GM23338 (cell line): ENCODE measurements around the gene ATP6V0E2. TPM values are rescaled to one million over a fixed set of nuclear protein-coding genes. Genes with fewer than 3 reads are reported as not detected.

Experiments
- ATAC-seq: fragments of 200-7000 bp; cut with Tn5 transposase; 3 replicates; pipeline ENCODE4 v1.9.1; 2020
- DNase-seq: peaks from one replicate; pipeline ENCODE4 v3.0.0-alpha.2; 2015; ENCODE audit warnings: low spot score
- H2AFZ ChIP-seq: fragments of 200-600 bp; sonication (generic); 2 replicates; pipeline ENCODE4 v1.8.0; 2016; ENCODE audit warnings: antibody characterized with exemption, mild to moderate bottlenecking, moderate library complexity
- H3F3A ChIP-seq: fragments of 200-600 bp; sonication (generic); replicated peaks from 2 replicates; pipeline ENCODE4 v1.8.0; 2017; ENCODE audit warnings: antibody characterized with exemption, mixed run types, low read depth
- H3K27ac ChIP-seq: fragments of 200-600 bp; sonication (generic); 2 replicates; pipeline ENCODE4 v1.6.1; 2016; ENCODE audit warnings: low read depth
- H3K27me3 ChIP-seq: fragments of 200-600 bp; sonication (generic); 2 replicates; pipeline ENCODE4 v1.8.0; 2016; ENCODE audit warnings: mild to moderate bottlenecking, mixed run types, moderate library complexity; ENCODE audit not compliant: insufficient read depth
- H3K36me3 ChIP-seq: fragments of 200-600 bp; sonication (generic); 2 replicates; pipeline ENCODE4 v1.8.0; 2016; ENCODE audit warnings: mild to moderate bottlenecking; ENCODE audit not compliant: insufficient read depth
- H3K4me1 ChIP-seq: fragments of 200-600 bp; sonication (generic); 2 replicates; pipeline ENCODE4 v1.8.0; 2016; ENCODE audit warnings: mild to moderate bottlenecking, moderate library complexity; ENCODE audit not compliant: insufficient read depth
- H3K4me2 ChIP-seq: fragments of 200-600 bp; sonication (generic); 2 replicates; pipeline ENCODE4 v1.7.1; 2017; ENCODE audit warnings: mixed run types
- H3K4me3 ChIP-seq: fragments of 200-600 bp; sonication (generic); 2 replicates; pipeline ENCODE4 v1.6.1; 2016; ENCODE audit warnings: mixed run types
- H3K79me2 ChIP-seq: fragments of 200-600 bp; sonication (generic); replicated peaks from 2 replicates; pipeline ENCODE4 v1.8.0; 2017; ENCODE audit warnings: mild to moderate bottlenecking; ENCODE audit not compliant: insufficient read depth
- H3K9me2 ChIP-seq: fragments of 200-600 bp; sonication (generic); 2 replicates; pipeline ENCODE4 v1.8.0; 2017; ENCODE audit not compliant: insufficient read depth
- H4K20me1 ChIP-seq: fragments of 200-600 bp; sonication (generic); replicated peaks from 2 replicates; pipeline ENCODE4 v1.8.0; 2017; ENCODE audit warnings: mild to moderate bottlenecking; ENCODE audit not compliant: insufficient read depth
- H3K27ac Mint-ChIP-seq: 2 replicates; pipeline ENCODE4 v1.8.0; 2020; ENCODE audit warnings: inconsistent platforms, mild to moderate bottlenecking, moderate library complexity, mixed read lengths
- H3K27me3 Mint-ChIP-seq: 3 replicates; pipeline ENCODE4 v1.8.0; 2022; ENCODE audit warnings: low read depth, mild to moderate bottlenecking, moderate library complexity, mixed read lengths, inconsistent platforms; ENCODE audit not compliant: insufficient read depth, poor library complexity
- H3K36me3 Mint-ChIP-seq: 3 replicates; pipeline ENCODE4 v1.8.0; 2021; ENCODE audit warnings: low read depth, mild to moderate bottlenecking, inconsistent platforms, moderate library complexity, mixed read lengths
- H3K4me1 Mint-ChIP-seq: 3 replicates; pipeline ENCODE4 v1.8.0; 2020; ENCODE audit warnings: mild to moderate bottlenecking, inconsistent platforms, mixed read lengths
- H3K4me3 Mint-ChIP-seq: 3 replicates; pipeline ENCODE4 v1.8.0; 2021; ENCODE audit warnings: moderate library complexity, mild to moderate bottlenecking, inconsistent platforms, mixed read lengths
- H3K9me3 Mint-ChIP-seq: 3 replicates; pipeline ENCODE4 v1.8.0; 2020; ENCODE audit warnings: moderate library complexity, mild to moderate bottlenecking, inconsistent platforms, mixed read lengths
- CREB1 ChIP-seq: fragments of 250-450 bp; sonication (Bioruptor Pico); IDR thresholded peaks from 2 replicates; pipeline ENCODE4 v1.5.0; 2020; ENCODE audit warnings: low read depth, mild to moderate bottlenecking, moderate library complexity
- EZH2phosphoT487 ChIP-seq: fragments of 200-600 bp; sonication (generic); IDR thresholded peaks from one replicate; pipeline ENCODE4 v1.8.1; 2018; ENCODE audit warnings: antibody characterized with exemption; ENCODE audit not compliant: unreplicated experiment
- JUNB ChIP-seq: IDR thresholded peaks from one replicate; pipeline ENCODE4 v1.6.1; 2016; ENCODE audit warnings: antibody characterized with exemption; ENCODE audit not compliant: unreplicated experiment
- STAT1 ChIP-seq: IDR thresholded peaks from one replicate; pipeline ENCODE4 v1.6.1; 2016; ENCODE audit warnings: antibody characterized with exemption; ENCODE audit not compliant: unreplicated experiment
- ZNF114 ChIP-seq: fragments of 250-450 bp; sonication (Bioruptor Pico); IDR thresholded peaks from 2 replicates; pipeline ENCODE4 v1.5.0; 2020; ENCODE audit warnings: mild to moderate bottlenecking, moderate library complexity
- ZNF331 ChIP-seq: fragments of 250-450 bp; sonication (Bioruptor Pico); IDR thresholded peaks from 2 replicates; pipeline ENCODE4 v1.5.0; 2020; ENCODE audit warnings: low read depth, mild to moderate bottlenecking, moderate library complexity
- polyA plus RNA-seq: library from polyadenylated mRNA; unstranded; fragments of >200 nt; fragmentation: Nextera tagmentation; extraction: Ambion mirVana; gene quantifications from 2 replicates; pipeline ENCODE4 v1.2.1, GENCODE V29; 2016
- total RNA-seq: library from RNA; depleted of rRNA; stranded (reverse); fragments of >200 nt; shearing (Covaris generic); gene quantifications from 2 replicates; pipeline ENCODE4 v1.2.3, GENCODE V29; 2014
- TF ChIP-seq, protein P1 (sequence below), 2 experiments: fragments of 200-600 bp in 1 of 2; sonication (generic) in 1 of 2; conservative IDR thresholded peaks; 2 replicates each; pipeline versions ENCODE4 v1.5.1 to v1.6.1; 2016 to 2017; ENCODE audit warnings: antibody characterized with exemption in 2 of 2, low read depth in 2 of 2, mild to moderate bottlenecking in 2 of 2, moderate library complexity in 1 of 2
- TF ChIP-seq, protein P2 (sequence below): IDR thresholded peaks from 2 replicates; pipeline ENCODE4 v1.6.1; 2016; ENCODE audit warnings: antibody characterized with exemption
- TF ChIP-seq, protein P3 (sequence below): IDR thresholded peaks from one replicate; pipeline ENCODE4 v1.6.1; 2018; ENCODE audit warnings: antibody characterized with exemption; ENCODE audit not compliant: unreplicated experiment

ATP6V0E2 gene
- total and polyA plus RNA-seq, 2 experiments from 2014 or later: 15.6 to 34.7 TPM

DNA sequence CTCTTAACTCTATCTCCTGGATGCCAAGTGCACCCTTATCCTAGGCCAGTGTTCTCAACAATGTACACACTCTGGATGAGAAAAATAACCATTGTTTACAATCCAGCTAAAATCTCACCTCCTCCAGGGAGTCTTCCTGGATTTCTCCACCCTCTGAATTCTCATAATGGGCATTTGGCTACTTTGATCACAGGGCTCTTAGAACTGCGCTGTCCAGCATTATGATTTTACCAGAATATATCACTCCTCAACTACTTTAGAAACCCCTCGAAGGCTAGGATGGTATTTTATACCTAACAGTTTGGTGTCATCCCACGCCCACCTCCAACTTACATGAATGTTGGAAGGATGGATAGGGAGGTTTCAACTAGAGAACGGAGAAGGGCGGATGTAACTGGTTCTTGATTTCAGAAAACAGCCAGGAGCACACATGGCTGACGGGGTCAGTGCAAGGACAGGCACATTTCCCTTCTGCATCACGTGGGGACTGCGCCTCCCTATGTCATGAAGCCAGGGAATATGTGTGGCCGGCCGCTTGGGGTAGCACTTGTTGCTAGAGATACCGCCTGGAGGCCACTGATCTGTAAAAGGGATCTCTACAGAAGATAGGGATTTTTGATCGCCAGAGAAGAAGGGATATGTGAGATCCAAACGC, 1.2 kb upstream of the ATP6V0E2 start:
- Histone ChIP-seq H3K4me3 (peak overlapping the region; percentile 83), H3K36me3 (no peaks in the 10 kb centered on the region), H3K27ac (no peak overlapping the region), H3K4me2 (peak overlapping the region; percentile 79), H3F3A (peaks cover 11% of the 10 kb centered on the region; the same call in 1 of the 2 replicates), H3K79me2 (no peaks in the 10 kb centered on the region), H3K9me2 (no peaks in the 10 kb centered on the region), H3K4me1 (peaks cover 6% of the 10 kb centered on the region; the same call in 1 of the 2 replicates), H4K20me1 (0 out of 2 replicates have a peak, but pooled peaks cover 4% of the 10 kb centered on the region), H3K27me3 (peaks cover 24% of the 10 kb centered on the region), H2AFZ (peak overlapping the region; percentile 66)
- H3K27ac Mint-ChIP-seq: no peak overlapping the region
- peak overlapping the region; percentile 74 for H3K4me3 Mint-ChIP-seq
- H3K36me3 Mint-ChIP-seq: no peaks in the 10 kb centered on the region
- peaks cover 13% of the 10 kb centered on the region for H3K27me3 Mint-ChIP-seq
- no peaks in the 10 kb centered on the region for H3K9me3 Mint-ChIP-seq
- DNase-seq: peak; percentile 78
- TF ChIP-seq ZNF331 (CRISPR knock-in tag): no peak
- TF ChIP-seq STAT1: no peak
- TF ChIP-seq, protein P1, sequence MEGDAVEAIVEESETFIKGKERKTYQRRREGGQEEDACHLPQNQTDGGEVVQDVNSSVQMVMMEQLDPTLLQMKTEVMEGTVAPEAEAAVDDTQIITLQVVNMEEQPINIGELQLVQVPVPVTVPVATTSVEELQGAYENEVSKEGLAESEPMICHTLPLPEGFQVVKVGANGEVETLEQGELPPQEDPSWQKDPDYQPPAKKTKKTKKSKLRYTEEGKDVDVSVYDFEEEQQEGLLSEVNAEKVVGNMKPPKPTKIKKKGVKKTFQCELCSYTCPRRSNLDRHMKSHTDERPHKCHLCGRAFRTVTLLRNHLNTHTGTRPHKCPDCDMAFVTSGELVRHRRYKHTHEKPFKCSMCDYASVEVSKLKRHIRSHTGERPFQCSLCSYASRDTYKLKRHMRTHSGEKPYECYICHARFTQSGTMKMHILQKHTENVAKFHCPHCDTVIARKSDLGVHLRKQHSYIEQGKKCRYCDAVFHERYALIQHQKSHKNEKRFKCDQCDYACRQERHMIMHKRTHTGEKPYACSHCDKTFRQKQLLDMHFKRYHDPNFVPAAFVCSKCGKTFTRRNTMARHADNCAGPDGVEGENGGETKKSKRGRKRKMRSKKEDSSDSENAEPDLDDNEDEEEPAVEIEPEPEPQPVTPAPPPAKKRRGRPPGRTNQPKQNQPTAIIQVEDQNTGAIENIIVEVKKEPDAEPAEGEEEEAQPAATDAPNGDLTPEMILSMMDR (conservative IDR thresholded peaks at IDR 0.05; ENCODE audit: low read depth in 2 of 2): peak in 1 of 2 experiments; percentile 17; a peak in 1 of 4 replicates
- TF ChIP-seq ZNF114 (CRISPR knock-in tag): no peak
- TF ChIP-seq, protein P2, sequence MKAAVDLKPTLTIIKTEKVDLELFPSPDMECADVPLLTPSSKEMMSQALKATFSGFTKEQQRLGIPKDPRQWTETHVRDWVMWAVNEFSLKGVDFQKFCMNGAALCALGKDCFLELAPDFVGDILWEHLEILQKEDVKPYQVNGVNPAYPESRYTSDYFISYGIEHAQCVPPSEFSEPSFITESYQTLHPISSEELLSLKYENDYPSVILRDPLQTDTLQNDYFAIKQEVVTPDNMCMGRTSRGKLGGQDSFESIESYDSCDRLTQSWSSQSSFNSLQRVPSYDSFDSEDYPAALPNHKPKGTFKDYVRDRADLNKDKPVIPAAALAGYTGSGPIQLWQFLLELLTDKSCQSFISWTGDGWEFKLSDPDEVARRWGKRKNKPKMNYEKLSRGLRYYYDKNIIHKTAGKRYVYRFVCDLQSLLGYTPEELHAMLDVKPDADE: no peak
- no peak for TF ChIP-seq JUNB
- TF ChIP-seq, protein P3, sequence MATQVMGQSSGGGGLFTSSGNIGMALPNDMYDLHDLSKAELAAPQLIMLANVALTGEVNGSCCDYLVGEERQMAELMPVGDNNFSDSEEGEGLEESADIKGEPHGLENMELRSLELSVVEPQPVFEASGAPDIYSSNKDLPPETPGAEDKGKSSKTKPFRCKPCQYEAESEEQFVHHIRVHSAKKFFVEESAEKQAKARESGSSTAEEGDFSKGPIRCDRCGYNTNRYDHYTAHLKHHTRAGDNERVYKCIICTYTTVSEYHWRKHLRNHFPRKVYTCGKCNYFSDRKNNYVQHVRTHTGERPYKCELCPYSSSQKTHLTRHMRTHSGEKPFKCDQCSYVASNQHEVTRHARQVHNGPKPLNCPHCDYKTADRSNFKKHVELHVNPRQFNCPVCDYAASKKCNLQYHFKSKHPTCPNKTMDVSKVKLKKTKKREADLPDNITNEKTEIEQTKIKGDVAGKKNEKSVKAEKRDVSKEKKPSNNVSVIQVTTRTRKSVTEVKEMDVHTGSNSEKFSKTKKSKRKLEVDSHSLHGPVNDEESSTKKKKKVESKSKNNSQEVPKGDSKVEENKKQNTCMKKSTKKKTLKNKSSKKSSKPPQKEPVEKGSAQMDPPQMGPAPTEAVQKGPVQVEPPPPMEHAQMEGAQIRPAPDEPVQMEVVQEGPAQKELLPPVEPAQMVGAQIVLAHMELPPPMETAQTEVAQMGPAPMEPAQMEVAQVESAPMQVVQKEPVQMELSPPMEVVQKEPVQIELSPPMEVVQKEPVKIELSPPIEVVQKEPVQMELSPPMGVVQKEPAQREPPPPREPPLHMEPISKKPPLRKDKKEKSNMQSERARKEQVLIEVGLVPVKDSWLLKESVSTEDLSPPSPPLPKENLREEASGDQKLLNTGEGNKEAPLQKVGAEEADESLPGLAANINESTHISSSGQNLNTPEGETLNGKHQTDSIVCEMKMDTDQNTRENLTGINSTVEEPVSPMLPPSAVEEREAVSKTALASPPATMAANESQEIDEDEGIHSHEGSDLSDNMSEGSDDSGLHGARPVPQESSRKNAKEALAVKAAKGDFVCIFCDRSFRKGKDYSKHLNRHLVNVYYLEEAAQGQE: no peak
- no peak for TF ChIP-seq EZH2phosphoT487
- TF ChIP-seq CREB1 (CRISPR knock-in tag): 0 out of 2 replicates have a peak, but pooled peaks have one; percentile 44
- peaks cover 14% of the 10 kb centered on the region; the same call in 2 of the 3 replicates for H3K4me1 Mint-ChIP-seq
- ATAC-seq: peak; percentile 46
